ENCODE measurements around the gene CLPX.

GRCh38 chr15:65211482-65211982 is 26.4 kb upstream of the CLPX start:
- no peak for TF ChIP-seq CTCF (IDR thresholded peaks at IDR 0.05)
- no peak for TF ChIP-seq POLR2A (IDR thresholded peaks at IDR 0.05)
- TF ChIP-seq POLR2AphosphoS5 (IDR thresholded peaks at IDR 0.05; ENCODE audit: insufficient read depth in 1 of 2, low read depth in 1 of 2) = peak in 1 of 2 donors; percentile 76
